A549 (cell line): ENCODE data around the gene SMS.

Source experiments
- CHD2 ChIP-seq: fragments of 150-350 bp; IDR thresholded peaks from 2 replicates; pipeline ENCODE4 v1.6.1; 2014; ENCODE audit warnings: low read length; ENCODE audit not compliant: partially characterized antibody
- CTCF ChIP-seq: fragments of >200 bp; sonication (Bioruptor Twin); formaldehyde crosslinking; IDR thresholded peaks from 3 replicates; pipeline ENCODE4 v1.5.1; 2016
- EHMT2 ChIP-seq: fragments of 200-600 bp; sonication (generic); IDR thresholded peaks from 2 replicates; pipeline ENCODE4 v1.6.1; 2016; ENCODE audit warnings: antibody characterized with exemption, low read depth, mild to moderate bottlenecking, moderate library complexity
- ESRRA ChIP-seq: fragments of 150-350 bp; IDR thresholded peaks from 2 replicates; pipeline ENCODE4 v1.6.1; 2014; ENCODE audit warnings: mild to moderate bottlenecking, low read length, borderline replicate concordance
- JUN ChIP-seq, 2 experiments: fragments of >200 bp; sonication (Bioruptor Twin); formaldehyde crosslinking; IDR thresholded peaks; 2 replicates in 1 of 2; 3 replicates in 1 of 2; pipeline ENCODE4 v1.6.1; 2016 to 2017
- JUNB ChIP-seq: fragments of >200 bp; sonication (Bioruptor Twin); formaldehyde crosslinking; IDR thresholded peaks from 2 replicates; pipeline ENCODE4 v1.6.1; 2016
- NR3C1 ChIP-seq: fragments of >200 bp; sonication (Bioruptor Twin); formaldehyde crosslinking; IDR thresholded peaks from 3 replicates; pipeline ENCODE4 v1.6.1; 2017
- POLR2A ChIP-seq: IDR thresholded peaks from 2 replicates; pipeline ENCODE4 v1.6.1; 2012; ENCODE audit warnings: mild to moderate bottlenecking, low read length
- RAD21 ChIP-seq, 2 experiments: fragments of >200 bp in 1 of 2; sonication (Bioruptor Twin) in 1 of 2; formaldehyde crosslinking in 1 of 2; IDR thresholded peaks in 1 of 2; conservative IDR thresholded peaks in 1 of 2; 2 replicates in 1 of 2; 3 replicates in 1 of 2; pipeline ENCODE4 v1.6.1; 2012 to 2018; ENCODE audit warnings: inconsistent platforms in 1 of 2
- RNF2 ChIP-seq: fragments of 200-600 bp; sonication (generic); IDR thresholded peaks from 2 replicates; pipeline ENCODE4 v1.6.1; 2016; ENCODE audit warnings: low read depth, mild to moderate bottlenecking, antibody characterized with exemption, moderate library complexity, borderline replicate concordance
- SMC3 ChIP-seq: fragments of >200 bp; sonication (Bioruptor Twin); formaldehyde crosslinking; IDR thresholded peaks from 3 replicates; pipeline ENCODE4 v1.6.1; 2018; ENCODE audit warnings: inconsistent platforms
- SREBF2 ChIP-seq: fragments of 450-650 bp; IDR thresholded peaks from 2 replicates; pipeline ENCODE4 v1.6.1; 2014; ENCODE audit warnings: mild to moderate bottlenecking, moderate library complexity
- ZC3H11A ChIP-seq: fragments of 450-650 bp; IDR thresholded peaks from 2 replicates; pipeline ENCODE4 v1.6.1; 2014; ENCODE audit warnings: antibody characterized with exemption, mild to moderate bottlenecking

- TF ChIP-seq CTCF = no peak
- TF ChIP-seq JUN (IDR thresholded peaks at IDR 0.05) = no peak
- no peak for TF ChIP-seq POLR2A
- TF ChIP-seq RNF2 = no peak
- TF ChIP-seq ESRRA = no peak
- no peak for TF ChIP-seq EHMT2
- TF ChIP-seq SREBF2 = no peak
- TF ChIP-seq ZC3H11A = no peak
- TF ChIP-seq RAD21 (conservative IDR thresholded peaks at IDR 0.05 in 1 of 2, IDR thresholded peaks at IDR 0.05 in 1 of 2) = no peak
- TF ChIP-seq CHD2 = no peak
- no peak for TF ChIP-seq JUNB
- no peak for TF ChIP-seq SMC3
- TF ChIP-seq NR3C1 = no peak
Measured at GRCh38 chrX:21930986-21931385, 9.5 kb upstream of the SMS start.
